IMR-90 (cell line): ENCODE data around the gene SCAMP4. TPM values are rescaled to one million over a fixed set of nuclear protein-coding genes. Genes with fewer than 3 reads are reported as not detected.
A peak's percentile ranks its signal among the peaks of the same experiment; 100 is the strongest.

Source experiments
- ATAC-seq: fragments of 200-7000 bp; cut with Tn5 transposase; 2 replicates; pipeline ENCODE4 v1.9.1; 2020; ENCODE audit warnings: low read depth, mild to moderate bottlenecking, moderate library complexity
- BruUV-seq: library from RNA; stranded (reverse); fragments of 400-500 nt; replicated peaks from 2 replicates; lab custom pipeline; 2021; lab: Mats Ljungman, UMichigan
- CTCF ChIA-PET: fragments of 300-600 bp; formaldehyde crosslinking; extraction: SDS; loops from one replicate; lab custom pipeline; 2021; ENCODE audit warnings: antibody characterized with exemption; lab: Yijun Ruan, JAX
- POLR2A ChIA-PET: fragments of 300-600 bp; sonication (Branson Sonifier 250); formaldehyde crosslinking; loops from one replicate; lab custom pipeline; 2022; ENCODE audit warnings: antibody characterized with exemption; ENCODE audit not compliant: unreplicated experiment; lab: Charles Lee
- DNase-seq: peaks from one replicate; pipeline ENCODE4 v3.0.0; 2013
- H2AFZ ChIP-seq: replicated peaks from 2 replicates; pipeline ENCODE3; 2013; ENCODE audit warnings: low read length, mild to moderate bottlenecking; ENCODE audit not compliant: poor library complexity
- H2AK5ac ChIP-seq: 2 replicates; pipeline ENCODE4 v1.6.1; 2013; ENCODE audit warnings: low read depth, low read length, inconsistent platforms
- H2AK9ac ChIP-seq: replicated peaks from 2 replicates; pipeline ENCODE3; 2013; ENCODE audit warnings: mild to moderate bottlenecking, low read depth, low read length, moderate library complexity; ENCODE audit not compliant: poor library complexity
- H2BK120ac ChIP-seq: 2 replicates; pipeline ENCODE4 v1.6.1; 2013; ENCODE audit warnings: low read depth, low read length, inconsistent platforms
- H2BK15ac ChIP-seq: 3 replicates; pipeline ENCODE4 v1.6.1; 2013; ENCODE audit warnings: low read depth, low read length, inconsistent platforms
- H2BK20ac ChIP-seq: 2 replicates; pipeline ENCODE4 v1.6.1; 2013; ENCODE audit warnings: low read depth, mild to moderate bottlenecking, inconsistent platforms, low read length, moderate library complexity
- H2BK5ac ChIP-seq: 2 replicates; pipeline ENCODE4 v1.6.1; 2013; ENCODE audit warnings: mild to moderate bottlenecking, low read depth, low read length, inconsistent platforms; ENCODE audit not compliant: poor library complexity, severe bottlenecking
- H3K14ac ChIP-seq: replicated peaks from 2 replicates; pipeline ENCODE4 v1.6.1; 2013; ENCODE audit warnings: low read depth, low read length, inconsistent platforms
- H3K18ac ChIP-seq: 2 replicates; pipeline ENCODE4 v1.6.1; 2013; ENCODE audit warnings: low read depth, low read length, control low read depth
- H3K23ac ChIP-seq: 2 replicates; pipeline ENCODE4 v1.6.1; 2013; ENCODE audit warnings: low read depth, low read length, inconsistent platforms
- H3K27ac ChIP-seq: 2 replicates; pipeline ENCODE4 v1.5.1; 2013; ENCODE audit warnings: mild to moderate bottlenecking, control low read depth, low read length; ENCODE audit not compliant: insufficient read depth
- H3K27me3 ChIP-seq: 2 replicates; pipeline ENCODE4 v1.6.1; 2013; ENCODE audit warnings: low read length; ENCODE audit not compliant: control insufficient read depth, insufficient read depth
- H3K36me3 ChIP-seq: 2 replicates; pipeline ENCODE4 v1.6.1; 2013; ENCODE audit warnings: low read length, mixed read lengths; ENCODE audit not compliant: control insufficient read depth, insufficient read depth
- H3K4ac ChIP-seq: 2 replicates; pipeline ENCODE4 v1.6.1; 2013; ENCODE audit warnings: low read depth, low read length, inconsistent platforms
- H3K4me1 ChIP-seq: 2 replicates; pipeline ENCODE4 v1.6.1; 2013; ENCODE audit warnings: low read length, mixed read lengths; ENCODE audit not compliant: control insufficient read depth, insufficient read depth
- H3K4me2 ChIP-seq: 2 replicates; pipeline ENCODE4 v1.6.1; 2013; ENCODE audit warnings: low read depth, mild to moderate bottlenecking, control low read depth, low read length, moderate library complexity
- H3K4me3 ChIP-seq: 2 replicates; pipeline ENCODE4 v1.5.1; 2013; ENCODE audit warnings: low read depth, mild to moderate bottlenecking, control low read depth, low read length, moderate library complexity; ENCODE audit not compliant: insufficient read depth
- H3K56ac ChIP-seq: 2 replicates; pipeline ENCODE4 v1.6.1; 2013; ENCODE audit warnings: low read length, inconsistent platforms; ENCODE audit not compliant: insufficient read depth; ENCODE audit errors: extremely low read depth
- H3K79me1 ChIP-seq, 2 experiments: 2 replicates each; pipeline ENCODE4 v1.6.1; 2013; ENCODE audit warnings: low read length in 2 of 2, inconsistent platforms in 1 of 2, low read depth in 1 of 2
- H3K9ac ChIP-seq: 2 replicates; pipeline ENCODE4 v1.6.1; 2013; ENCODE audit warnings: low read depth, low read length, control low read depth
- H3K9me1 ChIP-seq: 2 replicates; pipeline ENCODE4 v1.6.1; 2013; ENCODE audit warnings: low read length, inconsistent platforms; ENCODE audit not compliant: insufficient read depth
- H3K9me3 ChIP-seq: 2 replicates; pipeline ENCODE4 v1.6.1; 2013; ENCODE audit warnings: low read length; ENCODE audit not compliant: control insufficient read depth, insufficient read depth
- H4K20me1 ChIP-seq: 2 replicates; pipeline ENCODE4 v1.6.1; 2013; ENCODE audit warnings: low read length, inconsistent platforms; ENCODE audit not compliant: insufficient read depth
- H4K5ac ChIP-seq: 2 replicates; pipeline ENCODE4 v1.6.1; 2013; ENCODE audit warnings: mild to moderate bottlenecking, low read depth, low read length, control low read depth
- H4K8ac ChIP-seq, 2 experiments: 2 replicates each; pipeline ENCODE4 v1.6.1; 2013; ENCODE audit warnings: low read depth in 2 of 2, low read length in 2 of 2, control low read depth in 1 of 2, inconsistent platforms in 1 of 2
- H4K91ac ChIP-seq: 2 replicates; pipeline ENCODE4 v1.6.1; 2013; ENCODE audit warnings: low read depth, low read length, inconsistent platforms; ENCODE audit not compliant: insufficient read depth
- POLR2A ChIP-seq: IDR thresholded peaks from 2 replicates; pipeline ENCODE4 v1.6.1; 2012; ENCODE audit warnings: mild to moderate bottlenecking, low read depth, low read length
- RAD21 ChIP-seq: IDR thresholded peaks from 2 replicates; pipeline ENCODE4 v1.6.1; 2012; ENCODE audit warnings: low read length, improper control_type of control experiment
- WGBS, 2 experiments: methylation state at CpG; one replicate each; pipeline versions ENCODE4 v1.1.5 to v1.1.7; 2013; ENCODE audit warnings: missing lambda C conversion rate in 2 of 2; ENCODE audit not compliant: insufficient read length in 1 of 2; ENCODE audit errors: extremely low coverage in 2 of 2; 5-methylcytosine and 5-hydroxymethylcytosine counted together
- dilution Hi-C: fragments of 300-500 bp; cut with HindIII; formaldehyde crosslinking; loops from one replicate; pipeline ENCODE4 v1.14.3; 2018; ENCODE audit warnings: low sequenced_read_pairs; ENCODE audit not compliant: unreplicated experiment
- in situ Hi-C: fragments of 300-500 bp; cut with MboI; formaldehyde crosslinking; loops from 3 replicates; pipeline ENCODE4 v1.14.3; 2019; ENCODE audit warnings: low sequenced_read_pairs, inconsistent platforms, mixed read lengths
- intact Hi-C: fragments of 100-400 bp; cut with micrococcal nuclease; formaldehyde crosslinking; loops from 2 replicates; pipeline ENCODE4 v1.10.0; 2022
- polyA plus RNA-seq, 3 experiments: library from polyadenylated mRNA; depleted of rRNA; stranded (reverse); fragments of >200 nt; gene quantifications; 2 replicates each; pipeline ENCODE4 v1.2.3, GENCODE V29; 2012; ENCODE audit warnings: low replicate concordance in 1 of 3
- total RNA-seq: library from RNA; depleted of rRNA; stranded (reverse); fragments of >200 nt; gene quantifications from 2 replicates; pipeline ENCODE4 v1.2.3, GENCODE V29; 2012

SCAMP4 gene
- total and polyA plus RNA-seq, 2 of the 4 experiments (the other 2 are of a cell fraction): 16.1 to 28.1 TPM

DNA sequence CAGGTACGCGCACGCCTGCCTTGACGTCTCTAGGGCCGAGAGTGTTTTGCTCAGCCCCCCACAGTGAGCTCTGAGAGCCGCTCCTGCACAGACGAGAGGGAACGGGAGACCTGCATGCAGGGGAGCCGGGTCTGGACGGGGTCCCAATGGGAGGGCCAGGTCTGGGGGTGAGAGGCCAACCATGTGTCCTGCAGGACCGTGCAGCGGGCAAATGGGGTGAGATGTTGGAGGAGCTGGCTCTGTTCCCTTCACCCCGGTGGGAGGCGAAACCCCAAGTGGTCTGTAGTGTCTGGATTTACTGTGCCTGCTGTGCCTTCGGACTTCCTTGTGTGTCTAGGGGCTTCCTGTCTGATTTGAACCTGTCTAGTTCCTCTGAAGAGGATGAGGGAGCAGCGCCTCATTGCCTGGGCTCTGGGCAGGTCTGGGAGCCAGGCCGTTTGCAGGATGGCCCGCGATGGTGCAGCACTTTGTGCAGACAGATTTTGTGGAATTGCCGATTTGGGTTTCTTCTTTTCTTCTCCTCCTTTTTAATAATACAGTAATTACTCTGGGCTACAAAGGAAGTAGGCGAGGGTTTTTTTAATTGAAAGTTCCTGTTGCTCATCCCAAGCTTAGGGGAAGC, 37.8 kb downstream of the SCAMP4 start:
- H4K8ac ChIP-seq: no peak overlapping the region
- peaks cover 2% of the 10 kb centered on the region; the same call in 1 of the 2 replicates for H3K36me3 ChIP-seq
- H4K5ac ChIP-seq: no peak overlapping the region
- no peak for ATAC-seq
- peak overlapping the region; percentile 89 for H3K4me2 ChIP-seq
- H3K4ac ChIP-seq: no peak overlapping the region; the same call in 1 of the 2 replicates
- 20% methylated on average over 5 of the region's 21 CpGs; no CpG with 5 or more reads in 1 of the 2 experiments for WGBS, 2 experiments
- H3K4me3 ChIP-seq: peak overlapping the region; percentile 72
- no peak overlapping the region for H2BK5ac ChIP-seq
- BruUV-seq: no TSS peak
- peaks cover 5% of the 10 kb centered on the region; the same call in 1 of the 2 replicates for H3K9me1 ChIP-seq
- POLR2A ChIA-PET: no interaction called here
- no peak overlapping the region for H2AFZ ChIP-seq
- peak overlapping the region; percentile 64 for H3K9ac ChIP-seq
- peak overlapping the region; percentile 99 for H2AK9ac ChIP-seq
- H3K56ac ChIP-seq: no peak overlapping the region
- H3K14ac ChIP-seq: peak overlapping the region; percentile 63
- in situ Hi-C loops (no loop called here), dilution Hi-C loops (no loop called here), intact Hi-C loops (no loop called here)
- peaks cover 10% of the 10 kb centered on the region for H3K4me1 ChIP-seq
- H3K79me1 ChIP-seq: peaks cover 5 to 53% of the 10 kb centered on the region in 2 experiments; a peak in 2 of 4 replicates
- H3K23ac ChIP-seq: peak overlapping the region; percentile 94
- H2BK20ac ChIP-seq: no peak overlapping the region
- CTCF ChIA-PET: no interaction called here
- H4K20me1 ChIP-seq: peaks cover 57% of the 10 kb centered on the region
- no peak overlapping the region for H2BK15ac ChIP-seq
- TF ChIP-seq RAD21 (no peak), POLR2A (no peak)
- 0 out of 2 replicates have a peak overlapping the region, but pooled peaks have one; percentile 0 for H2AK5ac ChIP-seq
- no peaks in the 10 kb centered on the region for H3K27me3 ChIP-seq
- peak overlapping the region; percentile 87 for H3K27ac ChIP-seq
- no peak for DNase-seq
- H3K9me3 ChIP-seq: no peaks in the 10 kb centered on the region
- no peak overlapping the region for H3K18ac ChIP-seq
- no peak overlapping the region for H2BK120ac ChIP-seq
- no peak overlapping the region; the same call in 1 of the 2 replicates for H4K91ac ChIP-seq
